Neural crest cell (in vitro differentiated cells): ENCODE measurements around the gene PRR7. TPM values are rescaled to one million over a fixed set of nuclear protein-coding genes. Genes with fewer than 3 reads are reported as not detected.

ENCODE experiments used
- DNase-seq: peaks from one replicate; pipeline ENCODE4 v3.0.0; 2021; ENCODE audit warnings: low read depth, mixed read lengths, low spot score
- H3K27ac Mint-ChIP-seq: one replicate; pipeline ENCODE4 v1.8.0; 2021; ENCODE audit warnings: mild to moderate bottlenecking, mixed read lengths; ENCODE audit not compliant: unreplicated experiment
- H3K27me3 Mint-ChIP-seq: 2 replicates; pipeline ENCODE4 v1.8.0; 2021; ENCODE audit warnings: low read depth, mild to moderate bottlenecking, mixed read lengths
- H3K36me3 Mint-ChIP-seq: 2 replicates; pipeline ENCODE4 v1.8.0; 2021; ENCODE audit warnings: low read depth, mild to moderate bottlenecking, mixed read lengths
- H3K4me1 Mint-ChIP-seq: 2 replicates; pipeline ENCODE4 v1.8.0; 2021; ENCODE audit warnings: mixed read lengths
- H3K4me3 Mint-ChIP-seq: one replicate; pipeline ENCODE4 v1.8.0; 2021; ENCODE audit warnings: mild to moderate bottlenecking, mixed read lengths
- H3K9me3 Mint-ChIP-seq: 2 replicates; pipeline ENCODE4 v1.8.0; 2021; ENCODE audit warnings: mixed read lengths
- CTCF ChIP-seq: fragments of 200-600 bp; sonication (generic); conservative IDR thresholded peaks from 2 replicates; pipeline ENCODE4 v1.5.0; 2021; ENCODE audit warnings: antibody characterized with exemption, mild to moderate bottlenecking
- total RNA-seq: library from RNA; stranded (reverse); gene quantifications from 2 replicates; pipeline ENCODE4 v1.2.1, GENCODE V29; 2021

Gene PRR7
- total RNA-seq, 1 donor from 2014 or later: 19.0 TPM

GRCh38 chr5:177496727-177497291 is 50.2 kb downstream of the PRR7 start:
- H3K36me3 Mint-ChIP-seq: no peaks in the 10 kb centered on the region
- DNase-seq: peak; percentile 66
- H3K27ac Mint-ChIP-seq: no peak overlapping the region
- H3K4me3 Mint-ChIP-seq: peak overlapping the region; percentile 91
- H3K4me1 Mint-ChIP-seq: peaks cover 46% of the 10 kb centered on the region
- TF ChIP-seq CTCF: no peak
- H3K27me3 Mint-ChIP-seq: peaks cover 24% of the 10 kb centered on the region
- H3K9me3 Mint-ChIP-seq: no peaks in the 10 kb centered on the region

GRCh38 chr5:177497292-177498012 is 50.8 kb downstream of the PRR7 start, which contains the start of gene PDLIM7:
Gene PDLIM7 (minus strand): TSS chr5:177497604. CDS start chr5:177496512, 1,092 bp downstream.
- no peaks in the 10 kb centered on the region for H3K36me3 Mint-ChIP-seq
- H3K4me1 Mint-ChIP-seq: peaks cover 52% of the 10 kb centered on the region
- no peak for TF ChIP-seq CTCF
- peak within 1 kb of the TSS; percentile 92 for H3K27ac Mint-ChIP-seq
- peak; percentile 98 for DNase-seq
- H3K9me3 Mint-ChIP-seq: no peaks in the 10 kb centered on the region
- H3K4me3 Mint-ChIP-seq: peak within 1 kb of the TSS; percentile 91
- H3K27me3 Mint-ChIP-seq: peaks cover 24% of the 10 kb centered on the region

- Mint-ChIP-seq H3K27me3 (peaks cover 24% of the 10 kb centered on the region), H3K36me3 (no peaks in the 10 kb centered on the region), H3K4me3 (peak overlapping the region; percentile 88), H3K4me1 (peaks cover 47% of the 10 kb centered on the region), H3K27ac (no peak overlapping the region), H3K9me3 (no peaks in the 10 kb centered on the region)
- DNase-seq: no peak
- no peak for TF ChIP-seq CTCF
Measured at GRCh38 chr5:177498013-177498787, 51.6 kb downstream of the PRR7 start.

- Mint-ChIP-seq H3K9me3 (no peaks in the 10 kb centered on the region), H3K27ac (no peak overlapping the region), H3K27me3 (peaks cover 24% of the 10 kb centered on the region), H3K4me1 (peaks cover 43% of the 10 kb centered on the region), H3K36me3 (no peaks in the 10 kb centered on the region), H3K4me3 (peak overlapping the region; percentile 65)
- no peak for DNase-seq
- TF ChIP-seq CTCF: no peak
Measured at GRCh38 chr5:177499842-177500241, 53.2 kb downstream of the PRR7 start.

GRCh38 chr5:177500685-177501522 is 54.3 kb downstream of the PRR7 start:
- H3K4me3 Mint-ChIP-seq: peak overlapping the region; percentile 62
- no peak overlapping the region for H3K27ac Mint-ChIP-seq
- H3K4me1 Mint-ChIP-seq: peaks cover 38% of the 10 kb centered on the region
- H3K27me3 Mint-ChIP-seq: peaks cover 24% of the 10 kb centered on the region
- H3K9me3 Mint-ChIP-seq: no peaks in the 10 kb centered on the region
- TF ChIP-seq CTCF: peak; percentile 99
- no peaks in the 10 kb centered on the region for H3K36me3 Mint-ChIP-seq
- peak; percentile 98 for DNase-seq
